Activated CD4-positive, CD25-positive, alpha-beta regulatory T cell (primary cell): Measurements from ENCODE around the gene SRPK2.
"Not testable (repeated sequence)": the region's sequence is repeated elsewhere in the genome, so short reads cannot be mapped to it uniquely, and the experiment has no call there.

Experiments used
- DNase-seq, 4 experiments: peaks; one replicate each; lab custom pipeline; 2025; lab: John Stamatoyannopoulos, UW

Gene SRPK2

DNA sequence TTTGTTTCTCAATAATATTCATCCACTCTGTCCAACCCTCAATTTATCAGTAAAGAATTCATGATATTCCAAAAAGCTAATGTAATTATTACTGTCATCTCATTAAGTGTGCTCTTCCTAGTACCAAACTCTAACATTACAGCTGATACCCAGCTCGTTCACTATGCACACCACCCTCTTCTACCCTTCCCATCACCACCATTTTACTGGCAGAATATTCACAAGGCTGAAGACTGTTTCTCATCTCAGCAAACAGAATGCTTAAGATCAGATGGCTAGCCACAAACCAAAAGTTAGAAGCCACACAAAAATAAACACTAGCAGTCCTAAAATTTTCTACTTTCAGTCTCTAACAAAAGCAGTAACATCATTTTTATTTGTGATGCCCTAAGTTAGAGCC, 121.5 kb downstream of the SRPK2 start:
- DNase-seq, result no peak

DNA sequence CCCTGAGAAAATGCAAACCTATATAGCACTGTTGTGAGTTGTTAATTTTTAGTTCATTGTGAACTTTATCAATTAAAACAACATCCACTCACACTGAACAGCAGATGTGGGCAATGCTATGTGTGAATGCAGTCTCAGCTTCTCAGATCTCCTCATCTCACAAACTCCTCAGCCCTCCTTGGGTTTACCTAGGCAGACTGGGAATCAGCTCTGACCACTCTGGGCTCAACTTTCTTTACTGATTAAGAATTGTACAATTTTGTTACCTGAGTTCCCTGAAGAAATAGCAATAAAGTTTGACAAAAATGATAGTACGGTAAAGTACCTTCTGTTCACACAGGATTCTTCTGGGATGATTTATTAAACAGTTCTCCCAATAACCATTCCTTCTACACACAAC, 124.0 kb downstream of the SRPK2 start:
- no peak for DNase-seq

GRCh38 chr7:105261689-105262088, 127.0 kb downstream of the SRPK2 start:
- no peak for DNase-seq

DNA sequence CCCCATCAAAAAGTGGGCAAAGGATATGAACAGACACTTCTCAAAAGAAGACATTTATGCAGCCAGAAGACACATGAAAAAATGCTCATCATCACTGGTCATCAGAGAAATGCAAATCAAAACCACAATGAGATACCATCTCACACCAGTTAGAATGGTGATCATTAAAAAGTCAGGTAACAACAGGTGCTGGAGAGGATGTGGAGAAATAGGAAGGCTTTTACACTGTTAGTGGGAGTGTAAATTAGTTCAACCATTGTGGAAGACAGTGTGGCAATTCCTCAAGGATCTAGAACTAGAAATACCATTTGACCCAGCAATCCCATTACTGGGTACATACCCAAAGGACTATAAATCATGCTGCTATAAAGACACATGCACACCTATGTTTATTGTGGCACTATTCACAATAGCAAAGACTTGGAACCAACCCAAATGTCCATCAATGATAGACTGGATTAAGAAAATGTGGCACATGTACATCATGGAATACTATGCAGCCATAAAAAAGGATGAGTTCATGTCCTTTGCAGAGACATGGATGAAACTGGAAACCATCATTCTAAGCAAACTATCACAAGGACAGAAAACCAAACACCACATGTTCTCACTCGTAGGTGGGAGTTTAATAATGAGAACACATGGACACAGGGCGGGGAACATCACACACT, 128.4 kb downstream of the SRPK2 start:
- not testable (repeated sequence) for DNase-seq

GRCh38 chr7:105258919-105259318, 129.8 kb downstream of the SRPK2 start:
- DNase-seq, result not testable (repeated sequence)

DNA sequence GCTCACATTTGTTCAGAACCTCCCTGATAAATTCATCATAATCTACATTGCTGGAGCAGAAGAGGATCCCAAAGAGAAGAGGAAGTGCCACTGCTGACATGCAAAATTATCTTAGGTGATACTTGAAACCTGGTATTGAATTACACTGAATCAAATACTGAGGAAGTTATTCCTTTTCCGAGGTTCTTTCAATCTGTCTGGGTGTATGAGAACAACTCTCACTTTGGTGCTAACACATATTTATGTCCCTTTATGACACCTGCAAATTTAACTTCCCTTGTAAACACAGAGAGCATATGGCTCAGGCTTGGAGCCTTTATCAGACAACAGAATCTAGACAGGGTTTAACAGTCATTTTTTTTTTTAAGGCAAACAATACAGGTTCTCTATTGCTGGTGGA, 131.4 kb downstream of the SRPK2 start:
- no peak for DNase-seq

GRCh38 chr7:105256761-105257231, 131.9 kb downstream of the SRPK2 start:
- DNase-seq, result no peak

GRCh38 chr7:105250706-105251105, 138.0 kb downstream of the SRPK2 start:
- no peak for DNase-seq

- no peak for DNase-seq
These were observed 138.5 kb downstream of the SRPK2 start for GRCh38 chr7:105250239-105250638.

GRCh38 chr7:105249216-105249615, 139.5 kb downstream of the SRPK2 start:
- DNase-seq, result no peak

DNA sequence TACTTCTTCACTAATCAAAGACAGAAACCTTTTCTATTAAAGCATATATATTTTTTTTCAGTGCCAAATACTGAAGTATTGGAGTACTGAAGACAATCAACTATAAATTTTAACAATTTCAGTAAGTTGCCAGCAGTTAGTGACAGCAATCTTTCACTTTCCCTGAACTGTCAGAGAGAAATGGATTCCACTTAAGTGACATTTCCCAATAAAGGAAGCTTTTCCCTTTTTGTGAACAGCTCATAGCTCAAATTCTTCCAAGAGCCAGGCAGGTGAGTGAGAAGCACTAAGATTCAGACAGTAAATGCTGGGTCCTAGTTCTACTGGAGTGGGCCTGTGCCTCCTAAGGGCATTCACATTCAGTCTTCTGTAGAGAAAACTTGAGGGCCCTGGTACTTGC, 142.0 kb downstream of the SRPK2 start:
- DNase-seq, result no peak

DNA sequence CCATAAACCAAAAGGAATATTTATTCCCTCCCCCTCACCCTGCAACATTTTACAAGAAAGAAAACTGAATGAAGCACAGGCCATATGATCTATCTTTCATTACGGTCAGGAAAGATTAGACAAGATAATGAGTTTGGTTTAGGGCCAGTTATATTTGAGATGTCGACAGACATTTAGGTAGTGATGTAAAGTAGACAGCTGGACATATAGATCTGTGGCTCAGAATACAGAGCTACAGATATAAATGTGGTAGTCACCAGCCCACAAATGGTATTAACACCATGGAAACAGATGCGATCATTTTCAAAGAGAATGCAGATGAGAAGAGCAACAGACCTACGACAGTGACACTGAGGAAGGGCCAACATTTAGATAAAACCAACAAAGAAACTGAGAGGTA, 142.5 kb downstream of the SRPK2 start:
- no peak for DNase-seq

DNA sequence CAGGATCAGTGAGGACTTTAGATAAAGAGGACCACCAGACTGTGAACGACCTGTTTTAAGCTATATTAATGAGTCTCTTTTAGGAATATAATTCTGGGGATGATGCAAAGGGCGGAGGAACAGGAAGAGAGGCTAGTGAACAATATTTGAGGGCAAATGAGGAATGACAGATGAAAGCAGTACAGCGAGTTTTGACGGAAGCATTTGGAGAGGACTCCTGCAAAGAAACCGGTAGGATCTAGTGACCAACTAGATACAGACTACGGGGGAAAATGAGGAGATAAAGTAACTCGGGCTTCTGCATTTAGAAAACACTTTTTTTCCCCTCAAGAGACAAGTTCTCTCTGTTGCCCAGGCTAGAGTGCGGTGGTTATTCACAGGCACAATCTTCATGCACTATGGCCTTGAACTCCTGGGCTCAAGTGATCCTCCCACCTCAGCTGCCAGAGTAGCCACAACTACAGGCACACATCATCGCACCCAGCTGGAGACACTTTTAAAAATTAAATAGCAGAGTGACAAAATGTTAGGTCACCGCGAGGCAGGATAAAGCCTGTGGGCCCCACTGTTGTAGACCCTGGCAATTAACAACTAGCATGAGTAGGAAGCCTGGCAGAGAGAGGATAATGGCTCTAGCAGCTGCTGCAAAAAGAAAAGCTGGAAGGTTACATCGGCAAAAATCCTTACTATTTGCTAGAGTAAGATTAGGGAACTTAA, 143.2 kb downstream of the SRPK2 start:
- no peak for DNase-seq

GRCh38 chr7:105244594-105244993, 144.1 kb downstream of the SRPK2 start:
- DNase-seq, result no peak

DNA sequence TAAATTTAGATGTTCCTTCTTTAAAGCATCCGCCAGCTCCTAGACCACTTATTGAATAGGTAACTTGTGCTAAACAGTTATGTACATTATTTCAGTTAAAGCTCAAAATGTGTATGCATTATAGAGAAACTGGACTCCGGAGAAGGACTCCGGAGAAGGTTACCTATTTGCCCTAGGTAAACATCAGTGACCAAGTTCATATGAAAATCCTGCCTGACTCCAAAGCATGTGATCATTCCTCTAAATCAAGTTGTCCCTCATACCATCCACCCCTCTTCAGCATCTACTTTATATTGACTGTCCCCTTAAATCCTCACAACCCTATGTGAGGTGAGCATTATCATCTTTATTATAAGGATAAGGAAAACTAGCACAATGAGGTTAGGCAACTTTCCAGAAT, 147.5 kb downstream of the SRPK2 start:
- DNase-seq, result no peak

DNA sequence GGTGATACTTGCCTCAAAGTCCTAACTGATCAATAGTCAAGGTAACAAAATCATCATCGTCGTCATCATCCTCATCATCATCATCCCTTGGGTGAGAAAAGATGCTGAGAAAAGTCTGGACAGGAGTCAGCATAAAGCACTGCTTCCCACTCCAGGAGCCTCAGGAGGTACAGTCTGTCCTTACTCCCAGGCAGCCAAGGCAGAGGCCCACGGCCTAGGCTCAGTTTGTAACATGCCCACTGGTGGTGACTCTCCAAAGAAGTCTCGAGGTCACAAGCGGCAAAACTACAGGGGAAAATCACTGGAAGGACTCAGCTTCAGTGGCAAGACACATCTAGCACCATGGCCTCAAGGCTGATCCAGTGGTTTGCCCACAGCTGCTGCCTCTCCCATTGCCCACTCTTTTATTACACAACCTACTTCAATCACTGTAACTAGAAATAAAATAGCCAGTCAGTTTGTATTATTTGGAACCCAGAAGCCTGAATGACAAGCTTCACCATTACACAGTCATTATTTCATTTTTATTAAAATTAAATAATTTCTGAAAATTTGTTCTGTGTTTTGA, 150.4 kb downstream of the SRPK2 start:
- no peak for DNase-seq

DNA sequence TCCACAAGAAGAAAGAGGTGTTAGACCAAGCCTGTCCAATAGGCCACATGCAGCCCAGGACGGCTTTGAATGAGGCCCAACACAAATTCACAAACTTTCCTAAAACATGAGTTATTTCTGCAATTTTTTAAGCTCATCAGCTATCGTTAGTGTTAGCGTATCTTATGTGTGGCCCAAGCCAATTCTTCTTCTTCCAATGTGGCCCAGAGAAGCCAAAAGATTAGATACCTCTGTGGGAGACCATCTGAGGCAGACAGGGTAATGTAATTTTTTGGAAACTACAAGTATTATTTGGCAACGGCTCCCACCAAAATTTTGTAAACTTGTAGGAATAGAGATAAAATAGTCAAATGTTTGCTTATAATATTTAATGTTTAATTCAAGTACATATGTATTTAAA, 153.8 kb downstream of the SRPK2 start:
- no peak for DNase-seq

DNA sequence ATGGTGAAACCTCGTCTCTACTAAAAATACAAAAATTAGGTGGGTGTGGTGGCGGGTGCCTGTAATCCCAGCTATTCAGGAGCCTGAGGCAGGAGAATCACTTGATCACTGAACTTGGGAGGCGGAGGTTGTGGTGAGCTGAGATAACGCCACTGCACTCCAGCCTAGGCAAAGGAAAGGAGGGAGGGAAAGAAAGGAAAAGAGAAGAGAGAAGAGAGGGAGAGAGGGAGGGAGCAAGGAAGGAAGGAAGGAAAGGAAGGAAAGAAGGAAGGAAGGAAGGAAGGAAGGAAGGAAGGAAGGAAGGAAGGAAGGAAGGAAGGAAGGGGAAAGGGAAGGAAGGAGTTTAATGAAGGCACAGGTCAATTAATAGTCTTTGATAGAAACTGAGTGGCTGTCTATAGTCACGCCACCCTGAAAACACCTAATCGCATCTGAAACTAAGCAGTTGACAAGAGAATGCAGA, 155.9 kb downstream of the SRPK2 start:
- DNase-seq, result not testable (repeated sequence)

GRCh38 chr7:105230486-105230885, 158.2 kb downstream of the SRPK2 start:
- no peak for DNase-seq

DNA sequence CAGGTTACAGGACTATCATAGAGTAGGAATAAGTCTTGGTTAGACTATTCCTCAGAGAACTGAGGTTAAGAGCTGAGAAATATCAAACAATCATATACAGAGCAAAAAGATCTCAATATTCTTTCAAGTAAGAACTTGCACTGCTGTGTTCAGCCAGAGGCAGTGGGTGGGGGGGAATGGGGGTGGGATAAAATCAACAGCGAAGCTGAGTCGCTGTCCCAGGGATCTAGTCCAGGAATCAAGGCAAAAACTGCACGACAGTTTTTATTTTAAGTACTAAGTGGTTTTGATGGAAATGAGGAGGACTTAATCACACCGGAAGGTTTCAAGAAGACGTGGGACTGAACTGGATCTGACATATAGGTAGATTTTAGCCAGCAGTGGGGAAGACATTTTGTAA, 159.1 kb downstream of the SRPK2 start:
- DNase-seq, result no peak

DNA sequence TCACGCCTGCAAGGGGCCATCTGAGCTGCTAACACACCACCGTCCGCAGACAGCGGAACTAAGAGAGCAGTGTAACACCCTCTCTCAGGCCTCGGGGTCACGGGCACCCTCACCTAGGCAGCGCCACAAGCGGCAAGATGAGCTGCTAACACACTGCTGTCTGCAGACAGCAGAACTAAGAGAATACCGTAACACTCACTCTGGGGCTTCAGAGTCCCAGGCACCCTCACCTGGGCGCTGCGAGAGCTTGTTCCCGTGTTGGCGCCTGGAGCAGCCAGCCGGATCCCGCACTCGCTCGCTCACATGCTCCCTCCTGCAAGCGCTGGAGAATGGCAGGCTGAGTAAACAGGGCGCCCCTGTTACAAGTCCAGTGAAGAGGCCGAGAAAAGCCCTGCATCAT, 160.2 kb downstream of the SRPK2 start:
- no peak for DNase-seq

DNA sequence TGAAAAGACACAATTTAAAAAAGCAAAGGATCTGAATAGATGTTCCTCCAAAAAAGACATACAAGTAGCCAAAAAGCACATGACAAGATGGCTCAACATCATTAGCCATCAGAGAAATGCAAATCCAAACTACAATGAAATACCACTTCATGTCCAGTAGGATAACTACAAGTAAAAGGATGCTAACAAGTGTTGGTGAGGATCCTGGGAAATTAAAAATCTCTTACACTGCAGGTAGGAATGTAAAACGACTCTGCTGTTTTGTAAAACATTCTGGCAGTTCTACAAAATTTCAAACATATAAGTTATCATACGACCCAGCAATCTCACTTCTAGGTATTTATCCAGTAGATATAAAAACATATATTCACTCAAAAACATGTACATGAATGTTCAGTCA, 161.3 kb downstream of the SRPK2 start:
- DNase-seq, result no peak
